Islet precursor cell (in vitro differentiated cells): ENCODE results near the gene TDRD1.
A peak's percentile ranks its signal among the peaks of the same experiment; 100 is the strongest.
"Not testable (repeated sequence)": the region's sequence is repeated elsewhere in the genome, so short reads cannot be mapped to it uniquely, and the experiment has no call there.

Source experiments
- DNase-seq: peaks from one replicate; pipeline ENCODE4 v3.0.0-alpha.2; 2018

Gene TDRD1

GRCh38 chr10:114179148-114179547, at the start of gene TDRD1:
Gene TDRD1 (plus strand): TSS chr10:114179353. CDS start chr10:114187832, 8,479 bp downstream.
- DNase-seq: no peak

- no peak for DNase-seq
Observed at GRCh38 chr10:114131094-114131493, 48.1 kb upstream of the TDRD1 start.

GRCh38 chr10:114135476-114135875, 43.7 kb upstream of the TDRD1 start:
- no peak for DNase-seq

GRCh38 chr10:114138581-114138980, 40.6 kb upstream of the TDRD1 start:
- DNase-seq: no peak

GRCh38 chr10:114140036-114140435, 39.1 kb upstream of the TDRD1 start:
- DNase-seq: no peak

- DNase-seq: not testable (repeated sequence)
Observed at GRCh38 chr10:114140827-114141226, 38.3 kb upstream of the TDRD1 start.

- no peak for DNase-seq
Observed at GRCh38 chr10:114142018-114142417, 37.1 kb upstream of the TDRD1 start.

- DNase-seq: no peak
Observed at GRCh38 chr10:114143160-114143559, 36.0 kb upstream of the TDRD1 start.

- not testable (repeated sequence) for DNase-seq
Observed at GRCh38 chr10:114149476-114149875, 29.7 kb upstream of the TDRD1 start.

GRCh38 chr10:114151486-114151885, 27.7 kb upstream of the TDRD1 start:
- peak; percentile 73 for DNase-seq

GRCh38 chr10:114151892-114152291, 27.3 kb upstream of the TDRD1 start:
- no peak for DNase-seq

- no peak for DNase-seq
Observed at GRCh38 chr10:114157912-114158311, 21.2 kb upstream of the TDRD1 start.

GRCh38 chr10:114163062-114163461, 16.1 kb upstream of the TDRD1 start:
- no peak for DNase-seq

- no peak for DNase-seq
Observed at GRCh38 chr10:114166043-114166442, 13.1 kb upstream of the TDRD1 start.

GRCh38 chr10:114166494-114166893, 12.7 kb upstream of the TDRD1 start:
- DNase-seq: no peak

GRCh38 chr10:114167985-114168384, 11.2 kb upstream of the TDRD1 start:
- DNase-seq: no peak

- DNase-seq: no peak
Observed at GRCh38 chr10:114168450-114169009, 10.6 kb upstream of the TDRD1 start.

GRCh38 chr10:114172216-114172615, 6.9 kb upstream of the TDRD1 start:
- DNase-seq: no peak

- no peak for DNase-seq
Observed at GRCh38 chr10:114172776-114173602, 6.2 kb upstream of the TDRD1 start.

GRCh38 chr10:114173603-114173920, 5.6 kb upstream of the TDRD1 start:
- no peak for DNase-seq

- DNase-seq: peak; percentile 99
Observed at GRCh38 chr10:114173921-114174694, 5.0 kb upstream of the TDRD1 start, which contains the start of gene CCDC186. Gene CCDC186 (minus strand): TSS chr10:114174203. CDS start chr10:114163268, 10,935 bp downstream.

GRCh38 chr10:114174695-114175188, 4.4 kb upstream of the TDRD1 start:
- no peak for DNase-seq

GRCh38 chr10:114175667-114176066, 3.5 kb upstream of the TDRD1 start:
- DNase-seq: no peak

- no peak for DNase-seq
Observed at GRCh38 chr10:114176511-114176910, 2.6 kb upstream of the TDRD1 start.
